ENCODE measurements around the gene WNT7B.

WNT7B gene

DNA sequence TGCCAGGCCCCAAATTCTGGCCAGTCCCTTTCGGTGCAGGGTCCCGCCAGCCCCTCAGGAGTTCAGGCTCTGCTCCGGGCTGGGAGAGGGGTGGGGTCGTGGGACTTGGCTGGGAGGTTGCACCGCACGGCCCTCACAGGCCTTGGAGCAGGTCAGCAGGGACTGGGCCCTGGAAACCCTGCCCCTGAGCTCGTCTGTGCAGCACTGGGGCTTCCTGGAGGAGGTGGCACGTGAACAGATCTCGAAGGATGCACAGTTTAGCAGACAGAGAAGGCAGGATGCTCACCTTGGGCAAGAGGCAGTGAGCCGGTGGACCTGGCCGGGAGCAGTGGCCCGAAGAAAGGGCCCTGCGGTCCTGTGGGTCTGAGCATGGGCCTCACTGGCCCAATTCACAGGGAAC is 70.0 kb downstream of the WNT7B start:
- DNase-seq (ENCODE audit: low spot score) = no peak

GRCh38 chr22:45905924-45906865 is 70.8 kb downstream of the WNT7B start:
- DNase-seq (ENCODE audit: low spot score) = no peak

DNA sequence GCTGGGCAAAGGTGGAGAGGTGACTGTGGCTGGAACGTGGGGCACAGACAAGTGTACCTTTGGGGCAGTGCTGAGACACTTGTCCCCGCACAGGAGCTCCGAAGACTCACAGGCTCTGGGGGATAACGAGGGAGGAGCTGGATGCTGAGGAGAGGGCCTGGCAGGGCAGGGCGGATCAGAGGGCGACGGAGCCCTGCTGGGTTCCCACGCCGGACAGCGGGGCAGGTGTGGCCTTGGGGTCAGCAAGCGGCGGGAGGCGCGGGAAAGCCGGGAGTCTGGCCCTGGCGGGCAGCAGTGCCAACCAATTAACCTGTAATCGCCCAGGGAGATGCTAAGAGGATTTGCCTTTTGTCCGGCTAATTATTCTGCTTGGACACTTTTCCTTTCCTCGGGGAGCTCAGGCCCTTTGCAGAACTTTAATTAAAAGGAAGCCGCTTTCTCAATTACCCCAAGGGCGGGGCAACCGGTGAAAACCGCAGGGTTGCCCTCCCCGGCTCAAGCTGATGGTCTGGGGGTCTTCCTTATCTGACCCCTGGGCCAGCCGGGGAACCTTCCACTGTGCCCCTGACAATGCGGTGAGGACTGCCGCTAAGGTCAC is 71.5 kb downstream of the WNT7B start:
- no peak for DNase-seq (ENCODE audit: low spot score)

GRCh38 chr22:45904236-45904635 is 72.7 kb downstream of the WNT7B start:
- no peak for DNase-seq (ENCODE audit: low spot score)

GRCh38 chr22:45903355-45904135 is 73.4 kb downstream of the WNT7B start:
- no peak for DNase-seq (ENCODE audit: low spot score)

GRCh38 chr22:45897736-45898135 is 79.2 kb downstream of the WNT7B start:
- no peak for DNase-seq (ENCODE audit: low spot score)

- no peak for DNase-seq (ENCODE audit: low spot score)
Measured at GRCh38 chr22:45896964-45897538, 79.9 kb downstream of the WNT7B start.

DNA sequence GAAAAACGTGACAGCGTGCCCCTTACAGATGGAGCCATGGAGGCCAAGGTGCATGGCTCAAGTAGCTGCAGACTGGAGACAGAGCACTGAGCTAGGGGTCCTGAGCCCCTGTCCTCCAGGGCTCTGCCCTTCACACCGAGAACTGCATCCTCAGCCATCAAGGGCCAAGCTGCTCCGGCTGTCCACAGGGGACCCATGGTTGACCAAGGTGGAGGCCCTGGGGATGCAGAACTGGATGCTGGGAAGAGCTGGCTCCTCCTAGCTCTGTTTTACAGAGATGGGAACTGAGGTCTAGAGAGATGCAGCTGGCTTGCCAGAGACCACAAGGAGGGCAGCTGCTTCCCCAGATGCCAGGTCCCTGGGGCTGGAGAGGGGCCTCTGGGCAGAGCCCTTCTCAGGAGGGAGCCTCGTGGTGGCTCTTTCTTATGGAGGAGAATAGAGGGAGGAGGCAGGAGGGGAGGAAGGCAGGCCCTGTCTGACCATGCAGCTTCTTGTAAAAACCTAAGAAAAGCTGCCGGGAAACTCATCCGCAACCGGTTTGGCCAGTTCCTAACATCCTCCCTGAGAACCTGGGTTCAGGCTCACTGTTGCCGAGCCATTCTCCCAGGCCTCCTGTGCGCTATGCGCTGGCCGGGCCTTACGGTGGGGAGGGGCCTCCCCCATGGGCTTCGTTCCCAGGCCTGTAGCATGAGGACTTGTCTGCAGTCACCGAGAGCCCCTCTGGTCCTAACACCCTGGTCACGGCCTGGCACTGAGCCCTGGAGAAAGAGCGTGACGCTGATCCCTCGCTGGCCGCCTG is 80.6 kb downstream of the WNT7B start:
- no peak for DNase-seq (ENCODE audit: low spot score)

DNA sequence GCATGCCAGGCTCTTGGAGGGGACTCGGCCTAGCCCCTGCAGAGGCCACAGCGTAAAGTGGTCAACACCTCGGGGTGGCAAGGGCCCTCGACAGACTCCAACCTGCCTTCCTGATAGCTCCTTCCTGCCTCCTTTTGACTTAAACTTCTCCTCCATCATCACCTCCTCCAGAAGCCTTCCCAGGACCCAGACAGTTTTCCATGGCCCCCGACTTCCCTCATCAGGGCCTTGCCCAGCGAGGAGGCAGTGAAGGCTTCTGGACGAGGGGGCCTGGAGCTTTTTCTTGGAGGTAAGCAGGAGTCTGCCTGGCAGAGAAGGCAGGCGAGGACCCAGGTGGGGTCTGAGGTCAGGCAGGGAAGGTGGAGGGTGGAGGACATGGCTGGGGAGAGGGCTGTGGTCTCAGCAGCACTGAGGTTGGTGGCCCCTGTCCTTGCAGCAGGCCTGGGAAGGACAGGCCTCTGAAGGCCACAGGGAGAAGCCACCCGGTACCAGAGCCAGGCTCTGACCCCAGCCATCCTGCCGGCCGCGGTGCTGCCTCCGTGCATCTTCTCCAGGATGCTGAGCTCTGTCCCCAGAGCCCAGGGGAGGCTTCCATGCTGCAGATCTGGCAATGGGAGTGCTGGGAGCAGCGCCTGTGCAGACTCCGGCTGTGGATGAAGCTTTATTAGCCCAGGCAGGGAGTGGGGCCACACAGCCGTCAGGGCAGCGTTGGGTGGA is 81.4 kb downstream of the WNT7B start:
- DNase-seq (ENCODE audit: low spot score) = no peak

- DNase-seq (ENCODE audit: low spot score) = no peak
Measured at GRCh38 chr22:45893516-45893915, 83.4 kb downstream of the WNT7B start.

GRCh38 chr22:45892681-45893461 is 84.1 kb downstream of the WNT7B start:
- DNase-seq (ENCODE audit: low spot score) = no peak

GRCh38 chr22:45891996-45892621 is 84.9 kb downstream of the WNT7B start:
- DNase-seq (ENCODE audit: low spot score) = no peak

DNA sequence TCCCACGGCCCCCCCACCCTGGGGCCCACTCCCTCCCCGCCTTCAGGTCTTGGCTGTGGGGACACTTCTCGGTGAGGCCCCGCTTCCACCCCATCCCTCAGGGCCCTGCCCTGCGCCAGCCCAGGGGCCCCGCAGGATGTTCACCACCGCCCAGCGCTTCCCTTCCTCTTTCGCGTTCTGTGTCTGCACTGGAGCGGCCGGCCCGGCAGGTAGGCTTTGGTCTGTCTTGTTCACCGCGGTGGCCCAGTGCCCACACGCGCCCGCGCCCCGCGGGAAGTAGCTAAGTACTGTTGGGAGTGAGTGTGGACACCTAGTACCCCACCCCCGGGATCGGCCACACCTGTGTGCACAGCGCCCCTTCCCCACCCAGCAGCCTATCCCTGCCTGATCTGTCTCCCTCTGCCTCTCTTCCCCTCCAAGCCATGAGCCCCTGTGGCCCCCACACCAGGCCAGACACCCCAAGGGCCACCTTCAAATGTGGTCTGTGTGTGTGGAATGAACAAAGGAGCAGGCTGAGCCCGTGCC is 85.4 kb downstream of the WNT7B start:
- no peak for DNase-seq (ENCODE audit: low spot score)

DNA sequence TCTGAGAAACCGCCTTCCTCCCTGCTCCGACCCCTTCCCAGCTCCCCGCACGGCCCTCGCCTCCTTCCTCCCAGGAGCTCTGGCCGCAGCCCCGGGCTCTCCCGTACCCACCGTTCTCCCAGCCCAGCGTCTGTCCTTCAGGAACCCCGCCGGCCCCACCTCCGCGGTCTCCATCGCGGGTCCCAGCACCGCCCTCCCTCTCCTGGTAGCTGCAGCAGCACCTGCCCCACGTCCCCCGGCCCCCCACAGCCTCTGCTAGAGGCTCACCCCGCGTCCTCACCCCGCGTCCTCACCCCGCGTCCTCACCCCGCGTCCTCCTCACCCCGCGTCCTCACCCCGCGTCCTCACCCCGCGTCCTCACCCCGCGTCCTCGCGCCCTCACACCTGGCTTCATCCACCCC is 85.9 kb downstream of the WNT7B start:
- DNase-seq (ENCODE audit: low spot score) = no peak

- no peak for DNase-seq (ENCODE audit: low spot score)
Measured at GRCh38 chr22:45890351-45890635, 86.7 kb downstream of the WNT7B start.

DNA sequence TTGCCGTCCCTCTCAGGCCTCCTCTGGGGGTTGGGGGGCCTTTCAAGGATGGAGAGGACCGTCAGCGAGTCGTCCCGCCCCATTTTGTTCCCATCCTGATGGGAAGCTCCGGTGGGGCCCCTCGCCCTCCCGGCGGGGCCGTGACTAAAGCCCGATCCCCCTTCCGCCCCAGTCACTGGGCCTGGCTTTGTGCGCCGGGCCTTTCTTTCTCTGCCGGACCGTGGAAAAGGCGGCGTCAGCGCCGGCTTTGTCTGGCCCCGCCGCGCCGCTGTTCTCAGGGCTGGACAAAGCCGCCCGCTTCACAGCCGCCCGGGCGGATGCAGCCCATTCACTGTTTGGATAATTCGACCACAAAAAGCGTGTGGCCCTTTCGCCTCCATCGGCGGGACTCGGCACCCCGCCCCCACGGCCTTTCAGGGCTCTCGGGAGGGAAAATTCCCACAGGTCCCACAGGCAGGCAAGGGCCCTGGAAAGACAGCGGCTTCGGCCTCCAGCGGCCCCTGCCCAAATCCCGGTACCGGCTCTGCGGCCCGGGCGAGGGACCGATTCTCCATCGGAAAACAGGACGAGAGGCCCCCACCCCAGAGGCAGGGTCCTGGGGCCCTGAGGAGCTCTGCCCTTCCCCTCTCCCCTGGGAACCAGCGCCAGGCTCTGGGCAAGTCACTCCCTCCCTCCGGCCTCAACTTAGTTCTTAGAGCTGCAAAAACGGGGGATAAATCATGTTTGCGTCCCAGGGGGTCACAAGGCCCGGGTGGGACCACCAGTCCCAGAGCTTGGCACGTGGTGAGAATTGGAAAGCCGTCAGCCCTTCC is 87.2 kb downstream of the WNT7B start:
- no peak for DNase-seq (ENCODE audit: low spot score)

DNA sequence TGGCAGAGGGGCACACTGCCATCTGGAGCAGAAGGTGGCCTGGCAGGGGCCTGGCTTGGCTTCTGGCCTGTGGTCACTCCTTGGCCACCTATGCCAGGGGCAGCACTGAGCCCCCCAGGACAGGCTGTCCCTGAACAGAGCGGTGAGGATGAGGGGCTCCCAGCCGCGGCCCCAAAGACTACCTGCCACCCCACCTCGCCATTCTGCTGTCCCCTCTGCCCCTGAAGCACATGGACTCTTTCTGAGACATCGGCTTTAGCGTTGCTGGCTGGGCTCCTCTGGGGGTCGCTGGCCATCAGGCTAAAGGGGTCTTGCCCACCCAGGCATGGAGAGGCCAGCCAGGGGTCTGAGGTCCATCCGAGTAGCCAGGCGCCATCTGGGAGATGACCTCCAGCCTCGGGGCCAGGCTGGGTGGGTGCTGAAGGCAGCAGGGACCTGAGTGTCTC is 87.8 kb downstream of the WNT7B start:
- DNase-seq (ENCODE audit: low spot score) = no peak

DNA sequence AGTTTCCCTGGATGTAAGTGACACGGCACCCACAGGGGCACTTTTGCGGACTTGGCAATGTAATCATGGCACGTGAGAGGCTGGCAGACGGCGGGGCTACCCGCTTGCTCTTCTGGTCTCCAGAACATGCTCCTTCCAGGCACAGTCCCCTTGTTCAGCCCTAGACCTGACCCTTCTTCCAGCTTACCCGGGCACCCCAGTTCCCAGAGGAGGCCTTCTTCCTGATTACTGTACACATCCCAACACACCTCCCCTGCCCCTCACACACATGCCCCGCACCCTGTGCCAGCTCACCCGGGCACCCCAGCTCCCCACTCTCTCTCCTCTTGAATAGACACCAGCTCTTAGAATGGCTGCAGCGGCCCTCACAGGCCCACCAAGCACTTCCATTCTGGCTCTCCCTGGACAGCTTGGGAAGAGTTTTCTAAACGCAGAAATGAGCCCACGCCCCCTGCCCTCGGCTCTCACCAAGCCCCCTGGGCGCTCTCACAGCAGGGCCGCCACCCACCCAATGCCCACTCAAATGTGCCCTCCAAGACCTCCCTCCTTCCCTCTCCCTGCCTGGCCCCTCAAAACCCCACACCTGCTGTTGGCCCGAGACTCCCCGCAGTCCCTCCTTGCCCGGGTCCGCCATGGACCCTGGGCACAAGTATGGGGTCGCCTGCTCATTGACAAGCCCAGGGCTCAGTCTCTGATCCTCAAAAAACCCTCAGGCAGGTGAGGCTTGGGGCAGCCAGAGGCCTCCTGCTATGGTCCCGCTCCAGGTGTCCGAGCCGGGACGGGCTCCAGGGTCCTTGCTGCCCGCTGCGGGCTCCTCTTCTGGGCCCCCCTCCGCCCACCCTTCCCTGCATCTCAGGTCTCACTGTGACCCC is 88.5 kb downstream of the WNT7B start:
- DNase-seq (ENCODE audit: low spot score) = no peak

All from D341Med (cell line).